Measurements from ENCODE around the gene F7. TPM values are rescaled to one million over a fixed set of nuclear protein-coding genes. Genes with fewer than 3 reads are reported as not detected.
A peak's percentile ranks its signal among the peaks of the same experiment; 100 is the strongest.

F7 gene
- total and polyA plus RNA-seq, 10 donors: 0.03 TPM; not detected in 9

DNA sequence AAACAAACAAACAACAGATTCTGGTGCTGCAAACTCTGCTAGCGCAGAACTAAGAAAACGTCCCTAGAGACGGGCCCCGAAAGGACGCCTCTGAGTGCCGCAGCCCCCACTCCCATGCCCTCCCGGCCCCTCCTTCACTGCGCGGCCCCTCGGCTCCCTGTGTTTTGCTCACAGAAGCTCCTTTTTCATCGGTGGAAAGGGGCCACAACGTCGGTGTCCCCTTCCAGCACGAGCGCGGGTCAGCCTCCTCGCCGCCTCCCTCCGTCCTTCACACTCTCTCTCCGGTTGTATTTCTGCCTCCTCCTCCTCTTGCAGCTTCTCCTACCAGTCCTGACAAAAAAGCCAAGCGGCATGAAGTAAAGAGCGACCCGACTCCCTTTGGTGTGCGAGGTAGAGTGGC lies 14.8 kb upstream of the F7 start:
- no peaks in the 10 kb centered on the region for H3K9me3 ChIP-seq
- peaks cover 0 to 4% (median 0%) of the 10 kb centered on the region in 7 donors for H3K27me3 ChIP-seq (replicated peaks in 1 of 7)
- H3K27ac ChIP-seq: no peak overlapping the region
- no peaks in the 10 kb centered on the region for H3K4me1 ChIP-seq
- no peak for DNase-seq
- H3K36me3 ChIP-seq: peaks cover 0 to 29% (median 6%) of the 10 kb centered on the region in 6 donors
- TF ChIP-seq CTCF (IDR thresholded peaks at IDR 0.05 in 8 of 11, conservative IDR thresholded peaks at IDR 0.05 in 3 of 11) (no peak), POLR2AphosphoS5 (IDR thresholded peaks at IDR 0.05) (no peak), POLR2A (IDR thresholded peaks at IDR 0.05) (no peak)
- 89 to 95% (median 93%) methylated on average over 24 of the region's 24 CpGs for WGBS, 5 donors
- H3K4me3 ChIP-seq: no peak overlapping the region
- intact Hi-C loops (cut with DNase I; ENCODE audit: low total_unique reads): no loop called here

- peak; percentile 72 for DNase-seq
- TF ChIP-seq POLR2A (IDR thresholded peaks at IDR 0.05) (no peak), POLR2AphosphoS5 (IDR thresholded peaks at IDR 0.05) (no peak), CTCF (IDR thresholded peaks at IDR 0.05 in 8 of 11, conservative IDR thresholded peaks at IDR 0.05 in 3 of 11) (no peak)
- Histone ChIP-seq H3K36me3 (peaks cover 0 to 29% (median 6%) of the 10 kb centered on the region in 6 donors), H3K9me3 (no peaks in the 10 kb centered on the region), H3K4me1 (no peaks in the 10 kb centered on the region), H3K4me3 (no peak overlapping the region), H3K27ac (no peak overlapping the region), H3K27me3 (replicated peaks in 1 of 7) (peaks cover 0 to 4% (median 0%) of the 10 kb centered on the region in 7 donors)
- 88 to 90% (median 89%) methylated on average over 29 to 30 of the region's 30 CpGs for WGBS, 5 donors
- intact Hi-C loops (cut with DNase I; ENCODE audit: low total_unique reads): no loop called here
Measured at GRCh38 chr13:113091211-113091771, 14.3 kb upstream of the F7 start.

DNA sequence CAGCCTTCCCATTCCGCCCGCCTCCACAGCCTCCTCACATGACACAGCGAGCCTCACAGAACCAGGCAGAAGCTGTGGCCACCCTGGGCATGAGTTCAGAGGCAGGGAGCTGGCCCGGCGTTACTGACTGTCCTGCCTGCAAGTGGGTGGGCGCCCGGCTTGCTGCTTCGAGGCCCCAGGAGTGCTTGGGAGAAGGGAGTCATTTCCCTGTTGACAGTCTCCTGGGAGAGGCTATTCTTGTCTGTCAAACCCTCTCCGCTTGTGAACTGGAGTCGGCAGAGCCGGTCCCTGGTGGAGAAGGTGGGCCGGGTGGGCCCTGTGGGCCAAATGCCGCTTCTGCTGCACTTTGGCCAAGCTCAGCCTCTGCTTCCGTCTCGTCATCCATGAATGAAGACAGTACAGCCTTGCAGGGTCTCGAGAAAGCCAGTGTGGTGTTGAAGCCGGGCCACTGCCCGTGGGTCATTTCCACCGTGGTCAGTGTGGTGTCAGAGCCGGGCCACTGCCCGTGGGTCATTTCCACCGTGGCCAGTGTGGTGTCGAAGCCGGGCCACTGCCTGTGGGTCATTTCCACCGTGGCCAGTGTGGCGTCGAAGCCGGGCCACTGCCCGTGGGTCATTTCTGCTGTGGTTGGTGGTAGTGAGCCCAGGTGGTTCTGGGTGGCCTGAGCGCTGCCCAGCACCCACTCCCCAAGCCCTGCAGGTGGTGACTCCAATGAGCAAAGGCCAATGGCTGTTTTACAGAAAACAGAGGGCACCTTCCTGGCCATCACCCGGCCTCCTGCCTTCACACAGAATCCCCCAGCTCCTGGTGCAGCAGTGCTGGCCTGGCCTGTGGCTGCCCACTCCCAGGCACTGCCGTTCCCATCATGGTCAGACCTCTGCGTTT lies 13.5 kb upstream of the F7 start:
- DNase-seq: peak; percentile 64
- Histone ChIP-seq H3K4me3 (no peak overlapping the region), H3K4me1 (no peaks in the 10 kb centered on the region), H3K36me3 (peaks cover 0 to 31% (median 6%) of the 10 kb centered on the region in 6 donors), H3K27me3 (replicated peaks in 1 of 7) (peaks cover 0 to 4% (median 0%) of the 10 kb centered on the region in 7 donors), H3K9me3 (no peaks in the 10 kb centered on the region), H3K27ac (no peak overlapping the region)
- no peak for TF ChIP-seq POLR2A (IDR thresholded peaks at IDR 0.05)
- no peak for TF ChIP-seq POLR2AphosphoS5 (IDR thresholded peaks at IDR 0.05)
- TF ChIP-seq CTCF (IDR thresholded peaks at IDR 0.05 in 8 of 11, conservative IDR thresholded peaks at IDR 0.05 in 3 of 11): no peak
- intact Hi-C loops (cut with DNase I; ENCODE audit: low total_unique reads): no loop called here
- 88 to 91% (median 90%) methylated on average over 29 to 33 of the region's 33 CpGs for WGBS, 5 donors

Data from spleen (tissue), 11 donors.